Mucosa of descending colon (tissue), 3 donors: Measurements from ENCODE around the gene TBCC. TPM values are rescaled to one million over a fixed set of nuclear protein-coding genes. Genes with fewer than 3 reads are reported as not detected.

Experiments used
- ATAC-seq: fragments of 200-7000 bp; cut with Tn5 transposase; one replicate; pipeline ENCODE4 v1.9.1; 2020; ENCODE audit warnings: mild to moderate bottlenecking, moderate library complexity
- DNase-seq, 3 donors: peaks; one replicate each; pipeline ENCODE4 v3.0.0-alpha.2; 2020
- H3K36me3 ChIP-seq: fragments of 200-600 bp; one replicate; pipeline ENCODE4 v1.8.0; 2021; ENCODE audit warnings: low read depth, mild to moderate bottlenecking
- H3K4me1 ChIP-seq: fragments of 200-600 bp; one replicate; pipeline ENCODE4 v1.8.0; 2021; ENCODE audit warnings: low read depth, mild to moderate bottlenecking
- H3K4me3 ChIP-seq: fragments of 200-600 bp; one replicate; pipeline ENCODE4 v1.8.0; 2021; ENCODE audit warnings: mild to moderate bottlenecking
- H3K9me3 ChIP-seq: fragments of 200-600 bp; one replicate; pipeline ENCODE4 v1.8.0; 2021; ENCODE audit warnings: mild to moderate bottlenecking
- intact Hi-C, 2 donors: fragments of 100-400 bp; cut with DNase I in 1 of 2; cut with micrococcal nuclease in 1 of 2; formaldehyde crosslinking; loops; one replicate each; pipeline versions ENCODE4 v1.11.0 to v1.11.1; 2022; cut with DNase I, micrococcal nuclease
- total RNA-seq, 3 donors: library from RNA; stranded (reverse); fragmentation: NEBNext Ultra II Directional in 2 of 3; extraction: Animal tissue kit (Norgen Biotek cat#: 25700) in 2 of 3; gene quantifications; one replicate each; pipeline versions ENCODE4 v1.2.1 to v1.2.4, GENCODE V29; 2021 to 2023
- TF ChIP-seq, protein P1 (sequence below): fragments of 200-600 bp; IDR thresholded peaks from one replicate; pipeline ENCODE4 v1.8.0; 2022; ENCODE audit warnings: antibody characterized with exemption, mild to moderate bottlenecking
- donor health status: DM: no; HTN: no; CAD: no; lungs with moderate emphysema.
- donor health status: DM: no; HTN: no; CAD: no.
- donor health status: DM: no; HTN: yes; CAD: no.

The TBCC gene
- total RNA-seq, 3 donors from 2014 or later: 22.6 to 35.3 (median 26.6) TPM

DNA sequence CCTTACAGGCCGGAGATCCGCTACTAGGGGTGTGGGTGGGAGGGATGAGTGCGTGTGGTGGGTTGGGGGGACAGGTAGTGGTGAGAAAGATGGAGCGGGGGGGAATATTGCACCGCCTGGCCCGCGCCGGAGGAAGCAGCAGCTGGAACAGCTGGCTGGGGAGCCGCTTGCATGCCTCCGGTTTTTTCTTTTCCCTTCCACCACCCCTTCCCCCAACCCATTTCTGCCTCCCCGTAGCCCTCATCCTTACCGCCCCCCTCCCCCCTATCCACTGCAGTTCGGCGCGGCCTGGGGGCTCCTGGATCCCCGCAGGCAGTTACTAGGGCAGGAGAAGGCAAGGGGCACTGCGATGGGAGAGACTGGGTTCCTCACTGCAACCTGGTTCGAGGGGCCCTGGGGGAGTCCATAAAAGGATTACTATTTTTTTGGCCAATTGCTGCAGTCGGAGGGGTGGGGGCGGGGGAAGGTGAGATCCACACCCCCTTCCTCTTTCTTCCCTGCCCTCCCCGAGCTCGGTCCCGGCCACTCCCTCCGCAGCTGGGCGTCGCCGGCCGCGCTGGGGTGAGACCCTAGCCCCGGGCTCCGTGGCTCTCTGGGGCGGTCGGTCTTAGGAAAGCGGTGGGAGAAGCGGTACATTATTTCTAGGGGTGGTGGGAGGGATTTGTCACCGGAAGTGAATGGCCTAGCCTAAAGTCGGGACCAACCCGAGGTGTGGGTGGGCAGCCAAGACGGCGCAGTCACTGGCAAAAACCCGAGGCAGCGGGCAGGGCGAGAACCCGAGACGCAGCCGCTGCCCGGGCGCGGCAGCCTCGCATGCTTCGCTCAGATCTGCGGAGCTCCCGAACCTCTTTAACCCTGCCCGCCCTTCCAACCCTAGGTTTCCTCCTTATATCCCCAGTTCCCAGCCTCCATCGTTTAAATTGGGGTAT lies 824 bp upstream of the TBCC start:
- peaks cover 18% of the 10 kb centered on the region for H3K4me1 ChIP-seq
- intact Hi-C loops: loop anchor here (5.0 kb wide), 1 partner anchor 36 kb away; the partner anchor contains the start of gene BICRAL (in 2 of the 2)
- no peaks in the 10 kb centered on the region for H3K36me3 ChIP-seq
- no peaks in the 10 kb centered on the region for H3K9me3 ChIP-seq
- TF ChIP-seq, protein P1, sequence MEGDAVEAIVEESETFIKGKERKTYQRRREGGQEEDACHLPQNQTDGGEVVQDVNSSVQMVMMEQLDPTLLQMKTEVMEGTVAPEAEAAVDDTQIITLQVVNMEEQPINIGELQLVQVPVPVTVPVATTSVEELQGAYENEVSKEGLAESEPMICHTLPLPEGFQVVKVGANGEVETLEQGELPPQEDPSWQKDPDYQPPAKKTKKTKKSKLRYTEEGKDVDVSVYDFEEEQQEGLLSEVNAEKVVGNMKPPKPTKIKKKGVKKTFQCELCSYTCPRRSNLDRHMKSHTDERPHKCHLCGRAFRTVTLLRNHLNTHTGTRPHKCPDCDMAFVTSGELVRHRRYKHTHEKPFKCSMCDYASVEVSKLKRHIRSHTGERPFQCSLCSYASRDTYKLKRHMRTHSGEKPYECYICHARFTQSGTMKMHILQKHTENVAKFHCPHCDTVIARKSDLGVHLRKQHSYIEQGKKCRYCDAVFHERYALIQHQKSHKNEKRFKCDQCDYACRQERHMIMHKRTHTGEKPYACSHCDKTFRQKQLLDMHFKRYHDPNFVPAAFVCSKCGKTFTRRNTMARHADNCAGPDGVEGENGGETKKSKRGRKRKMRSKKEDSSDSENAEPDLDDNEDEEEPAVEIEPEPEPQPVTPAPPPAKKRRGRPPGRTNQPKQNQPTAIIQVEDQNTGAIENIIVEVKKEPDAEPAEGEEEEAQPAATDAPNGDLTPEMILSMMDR: no peak
- peak; percentile 74 for ATAC-seq
- H3K4me3 ChIP-seq: peak overlapping the region; percentile 42
- peak; percentile 80 to 91 (median 90) for DNase-seq

DNA sequence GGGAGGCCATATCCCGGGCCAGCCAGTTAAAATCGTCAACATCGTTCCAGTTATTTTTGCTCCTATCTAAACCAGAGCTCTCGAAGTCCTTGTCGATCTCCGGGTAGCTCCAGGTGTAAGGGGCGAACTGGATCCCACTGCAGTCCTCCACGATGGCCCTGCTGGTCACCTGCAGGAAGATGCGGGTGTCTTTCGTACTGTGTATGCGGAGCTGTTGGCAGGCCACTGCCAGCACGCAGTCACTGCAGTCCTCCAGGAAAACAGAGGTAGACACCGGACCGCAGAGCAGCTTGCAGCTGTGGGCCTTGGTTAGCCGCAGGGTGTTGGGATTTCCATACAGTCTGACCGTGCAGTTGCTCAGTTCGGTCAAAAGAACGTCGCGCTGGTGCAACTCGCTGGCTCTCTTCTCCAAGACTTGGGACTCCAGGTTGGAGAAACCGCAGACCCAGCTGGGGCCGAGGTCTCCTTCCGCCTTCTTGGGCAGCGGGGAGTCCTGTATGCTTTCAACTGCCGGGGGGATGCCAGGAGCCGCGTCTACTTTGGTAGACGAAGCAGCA lies 742 bp downstream of the TBCC start:
- ATAC-seq (peak; percentile 0), DNase-seq (peak; percentile 38 to 63 (median 62))
- no peaks in the 10 kb centered on the region for H3K36me3 ChIP-seq
- peak overlapping the region; percentile 68 for H3K4me3 ChIP-seq
- TF ChIP-seq, protein P1: no peak
- no peaks in the 10 kb centered on the region for H3K9me3 ChIP-seq
- peaks cover 18% of the 10 kb centered on the region for H3K4me1 ChIP-seq
- intact Hi-C loops: loop anchor here (5.0 kb wide), 1 partner anchor 37 kb away; the partner anchor contains the start of gene BICRAL (in 2 of the 2)

DNA sequence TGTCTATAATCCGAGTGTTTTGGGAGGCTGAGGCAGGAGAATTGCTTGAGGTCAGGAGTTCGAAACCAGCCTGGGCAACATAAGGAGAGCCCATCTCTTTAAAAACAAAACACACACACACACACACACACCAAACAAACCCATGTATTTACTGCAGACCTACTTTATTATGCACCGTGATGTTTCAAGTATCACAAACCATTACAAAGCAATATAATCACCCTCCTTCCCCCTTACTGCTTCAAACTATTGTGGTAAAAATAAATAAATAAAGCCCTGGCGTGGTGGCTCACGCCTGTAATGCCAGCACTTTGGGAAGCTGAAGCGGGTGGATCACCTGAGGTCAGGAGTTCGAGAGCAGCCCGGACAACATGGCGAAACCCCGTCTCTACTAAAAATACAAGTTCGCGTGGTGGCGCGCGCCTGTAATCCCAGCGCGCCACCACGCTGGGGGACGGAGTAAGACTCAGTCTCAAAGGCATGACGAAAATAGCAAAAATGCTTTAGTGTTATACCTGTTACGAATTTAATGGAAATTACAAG lies 1.5 kb downstream of the TBCC start:
- Histone ChIP-seq H3K9me3 (no peaks in the 10 kb centered on the region), H3K4me1 (peaks cover 18% of the 10 kb centered on the region), H3K36me3 (no peaks in the 10 kb centered on the region), H3K4me3 (peak overlapping the region; percentile 68)
- intact Hi-C loops: no loop called here
- DNase-seq: no peak
- TF ChIP-seq, protein P1: no peak
- no peak for ATAC-seq

DNA sequence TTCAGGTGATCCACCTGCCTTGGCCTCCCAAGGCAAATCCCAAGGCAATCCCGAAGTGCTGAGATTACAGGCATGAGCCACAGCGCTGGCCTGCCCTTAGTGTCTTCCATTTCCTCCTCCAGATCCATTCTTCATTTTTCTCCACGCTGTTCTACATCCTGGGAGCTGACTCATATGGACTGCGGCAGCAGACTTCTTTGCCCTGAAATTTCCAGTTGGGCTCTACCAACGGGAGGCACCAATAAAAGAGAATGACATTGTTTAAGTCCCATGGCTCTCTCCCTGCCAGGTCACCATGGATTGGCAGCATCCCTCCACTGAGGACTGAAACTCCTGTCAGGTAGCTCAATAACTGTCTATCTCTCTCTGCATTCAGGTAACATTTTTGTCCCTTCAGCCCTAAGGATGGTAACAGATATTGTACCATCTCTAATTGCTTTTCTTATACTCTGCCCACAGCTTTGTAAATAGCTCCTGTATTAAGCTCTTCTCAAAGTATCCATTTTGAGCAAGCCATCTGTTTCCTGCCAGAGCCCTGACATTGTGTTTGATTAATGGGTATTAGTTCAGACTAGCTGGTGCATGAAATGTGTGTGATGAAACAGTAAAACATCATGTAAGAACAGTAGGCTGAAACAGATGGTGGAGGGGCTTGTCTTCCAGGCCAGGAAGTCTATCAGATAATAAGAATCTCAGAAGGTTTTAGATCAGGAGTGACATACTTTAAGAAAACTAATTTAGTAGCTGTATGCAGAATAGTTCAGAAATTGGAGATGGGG lies 3.6 kb downstream of the TBCC start:
- intact Hi-C loops: no loop called here
- ATAC-seq: no peak

DNA sequence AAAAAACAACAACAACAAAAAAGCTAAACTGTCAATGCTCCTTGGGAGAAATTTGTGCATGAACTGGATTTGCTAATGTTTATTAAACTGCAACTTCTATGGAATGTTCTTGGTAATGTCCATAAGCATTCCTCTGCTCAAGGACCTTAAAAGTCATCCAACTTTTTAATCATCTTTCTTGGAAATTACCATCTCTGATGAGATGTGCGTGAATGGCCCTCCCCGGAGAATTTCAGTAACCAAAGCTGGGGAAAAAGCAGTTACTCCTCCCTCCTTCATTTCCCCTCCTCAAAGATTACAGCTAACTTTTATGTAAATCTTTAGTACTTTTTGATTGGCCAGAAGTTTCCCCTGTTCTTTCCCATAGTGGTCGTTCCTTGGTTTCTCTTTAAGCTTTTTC lies 5.2 kb downstream of the TBCC start:
- Histone ChIP-seq H3K9me3 (no peaks in the 10 kb centered on the region), H3K36me3 (no peaks in the 10 kb centered on the region), H3K4me3 (no peak overlapping the region), H3K4me1 (peaks cover 11% of the 10 kb centered on the region)
- intact Hi-C loops: no loop called here
- TF ChIP-seq, protein P1: no peak
- ATAC-seq: no peak
- DNase-seq: no peak

More for the DNA sequence above, 3.6 kb downstream of the TBCC start:
- Histone ChIP-seq H3K4me3 (no peak overlapping the region), H3K36me3 (no peaks in the 10 kb centered on the region), H3K4me1 (peaks cover 11% of the 10 kb centered on the region), H3K9me3 (no peaks in the 10 kb centered on the region)
- DNase-seq: no peak
- TF ChIP-seq, protein P1: no peak
